Colonic mucosa (tissue), 4 donors: ENCODE measurements around the gene TMPRSS3. TPM values are rescaled to one million over a fixed set of nuclear protein-coding genes. Genes with fewer than 3 reads are reported as not detected.
A peak's percentile ranks its signal among the peaks of the same experiment; 100 is the strongest.

Experiments
- DNase-seq: peaks from one replicate; pipeline ENCODE4 v3.0.0-alpha.2; 2020
- H3K27ac ChIP-seq: fragments of 200-600 bp; one replicate; pipeline ENCODE4 v1.8.0; 2021
- H3K27me3 ChIP-seq: fragments of 200-600 bp; one replicate; pipeline ENCODE4 v1.8.0; 2021
- H3K36me3 ChIP-seq: fragments of 200-600 bp; one replicate; pipeline ENCODE4 v1.8.0; 2021
- H3K4me1 ChIP-seq: fragments of 200-600 bp; one replicate; pipeline ENCODE4 v1.8.0; 2021; ENCODE audit warnings: mild to moderate bottlenecking
- H3K4me3 ChIP-seq: fragments of 200-600 bp; one replicate; pipeline ENCODE4 v1.8.0; 2021
- H3K9ac ChIP-seq, 2 donors: one replicate each; pipeline ENCODE4 v1.7.0; 2013; ENCODE audit warnings: control low read depth in 2 of 2, low read depth in 2 of 2, low read length in 2 of 2
- H3K9me3 ChIP-seq: fragments of 200-600 bp; one replicate; pipeline ENCODE4 v1.8.0; 2021
- intact Hi-C: fragments of 100-400 bp; cut with DNase I; formaldehyde crosslinking; loops from one replicate; pipeline ENCODE4 v1.14.1; 2022
- total RNA-seq, 2 donors: library from RNA; stranded (reverse); fragmentation: NEBNext Ultra II Directional in 1 of 2; extraction: Animal tissue kit (Norgen Biotek cat#: 25700) in 1 of 2; gene quantifications; one replicate each; pipeline ENCODE4 v1.2.1, GENCODE V29; 2021
- TF ChIP-seq, protein P1 (sequence below): fragments of 200-600 bp; IDR thresholded peaks from one replicate; pipeline ENCODE4 v1.8.0; 2022; ENCODE audit warnings: antibody characterized with exemption, mild to moderate bottlenecking
- donor health status: healthy.
- donor health status: DM: no; HTN: no; CAD: no.
- donor health status: DM: no; HTN: no; CAD: no.

The TMPRSS3 gene
- total RNA-seq, 2 donors from 2014 or later: 0.82 to 1.2 TPM

DNA sequence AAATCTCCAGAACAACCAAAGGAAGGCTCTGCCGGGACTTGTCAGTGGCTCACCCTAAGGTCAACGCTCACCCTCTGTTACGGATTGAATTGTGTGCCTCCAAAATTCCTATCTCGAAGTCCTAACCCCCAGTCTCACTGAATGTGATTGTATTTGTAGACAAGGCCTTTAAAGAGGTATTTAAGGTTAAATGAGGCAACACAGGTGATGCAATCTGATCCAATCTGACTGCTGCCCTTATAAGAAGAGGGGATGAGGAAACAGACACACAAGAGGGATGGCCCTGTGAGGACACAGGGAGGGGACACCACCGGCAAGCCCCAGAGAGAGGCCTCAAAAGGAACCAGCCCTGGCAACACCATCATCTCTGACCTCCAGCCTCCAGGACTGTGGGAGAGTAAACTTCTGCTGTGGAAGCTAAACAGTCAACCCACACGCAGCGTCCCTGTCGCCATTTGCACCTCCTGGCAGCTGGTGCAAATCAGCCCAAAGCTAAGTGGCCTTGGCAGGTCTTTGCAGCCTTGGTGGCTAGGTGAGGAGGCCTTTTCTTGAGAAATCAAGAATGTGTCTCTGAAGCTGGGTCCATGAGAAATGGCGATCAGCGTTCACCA lies 32.1 kb upstream of the TMPRSS3 start:
- intact Hi-C loops: no loop called here
- Histone ChIP-seq H3K4me3 (no peak overlapping the region), H3K27ac (no peak overlapping the region), H3K9me3 (peaks cover 3% of the 10 kb centered on the region), H3K36me3 (no peaks in the 10 kb centered on the region), H3K27me3 (no peaks in the 10 kb centered on the region), H3K9ac (no peak overlapping the region), H3K4me1 (no peaks in the 10 kb centered on the region)
- TF ChIP-seq, protein P1, sequence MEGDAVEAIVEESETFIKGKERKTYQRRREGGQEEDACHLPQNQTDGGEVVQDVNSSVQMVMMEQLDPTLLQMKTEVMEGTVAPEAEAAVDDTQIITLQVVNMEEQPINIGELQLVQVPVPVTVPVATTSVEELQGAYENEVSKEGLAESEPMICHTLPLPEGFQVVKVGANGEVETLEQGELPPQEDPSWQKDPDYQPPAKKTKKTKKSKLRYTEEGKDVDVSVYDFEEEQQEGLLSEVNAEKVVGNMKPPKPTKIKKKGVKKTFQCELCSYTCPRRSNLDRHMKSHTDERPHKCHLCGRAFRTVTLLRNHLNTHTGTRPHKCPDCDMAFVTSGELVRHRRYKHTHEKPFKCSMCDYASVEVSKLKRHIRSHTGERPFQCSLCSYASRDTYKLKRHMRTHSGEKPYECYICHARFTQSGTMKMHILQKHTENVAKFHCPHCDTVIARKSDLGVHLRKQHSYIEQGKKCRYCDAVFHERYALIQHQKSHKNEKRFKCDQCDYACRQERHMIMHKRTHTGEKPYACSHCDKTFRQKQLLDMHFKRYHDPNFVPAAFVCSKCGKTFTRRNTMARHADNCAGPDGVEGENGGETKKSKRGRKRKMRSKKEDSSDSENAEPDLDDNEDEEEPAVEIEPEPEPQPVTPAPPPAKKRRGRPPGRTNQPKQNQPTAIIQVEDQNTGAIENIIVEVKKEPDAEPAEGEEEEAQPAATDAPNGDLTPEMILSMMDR: no peak
- no peak for DNase-seq

DNA sequence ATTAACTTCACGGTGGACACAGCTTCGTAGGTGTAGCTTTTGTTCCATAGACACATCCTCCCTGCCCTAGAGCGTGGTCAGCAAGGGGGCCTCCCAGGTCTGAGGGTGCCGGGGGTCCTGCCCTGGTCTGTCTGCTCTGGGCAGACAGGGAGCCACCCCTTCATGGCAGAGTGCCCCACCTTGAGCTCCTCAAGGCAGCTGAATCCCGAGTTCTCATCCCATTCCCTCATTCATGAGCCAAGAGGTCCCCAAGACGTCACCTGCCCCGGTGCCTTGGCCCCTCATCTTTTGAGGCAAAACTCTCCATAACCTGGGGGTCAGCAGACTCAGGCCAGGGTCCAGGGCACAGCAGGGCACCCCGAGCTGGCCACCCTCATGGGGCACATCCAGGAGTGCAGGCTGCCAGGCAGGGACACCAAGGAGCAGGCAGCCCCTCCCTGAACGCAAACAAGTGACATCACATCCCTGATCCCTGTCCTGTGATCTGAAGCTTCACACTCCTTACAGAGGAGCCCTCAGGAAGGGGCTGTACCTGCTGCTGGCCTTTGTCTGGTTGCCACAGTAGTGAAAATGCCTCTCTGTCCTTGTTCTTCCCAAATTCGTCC lies 31.1 kb upstream of the TMPRSS3 start:
- H3K27me3 ChIP-seq: no peaks in the 10 kb centered on the region
- intact Hi-C loops: no loop called here
- peaks cover under 1% of the 10 kb centered on the region for H3K9me3 ChIP-seq
- no peak overlapping the region for H3K27ac ChIP-seq
- H3K9ac ChIP-seq: no peak overlapping the region
- TF ChIP-seq, protein P1: no peak
- no peak overlapping the region for H3K4me3 ChIP-seq
- DNase-seq: peak; percentile 45
- no peaks in the 10 kb centered on the region for H3K4me1 ChIP-seq
- H3K36me3 ChIP-seq: no peaks in the 10 kb centered on the region

DNA sequence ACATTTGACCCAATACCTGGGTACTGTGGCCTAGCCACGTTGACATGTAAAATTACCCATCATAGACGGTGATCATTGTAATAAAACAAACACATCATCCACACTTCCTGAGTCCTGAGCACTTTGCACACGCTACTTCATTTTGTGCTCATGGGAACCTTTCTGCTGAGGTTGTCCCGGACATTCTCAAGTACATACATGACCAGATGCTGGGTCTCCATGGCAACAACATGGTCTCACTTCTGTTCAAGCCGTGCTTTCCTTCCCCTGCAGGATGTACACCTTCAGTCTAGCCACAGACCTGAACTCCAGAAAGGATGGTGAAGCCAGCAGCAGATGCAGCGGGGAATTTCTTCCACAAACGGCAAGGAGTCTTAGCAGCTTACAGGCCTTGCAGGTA lies 30.6 kb upstream of the TMPRSS3 start:
- H3K27me3 ChIP-seq: no peaks in the 10 kb centered on the region
- TF ChIP-seq, protein P1: no peak
- no peak overlapping the region for H3K4me3 ChIP-seq

DNA sequence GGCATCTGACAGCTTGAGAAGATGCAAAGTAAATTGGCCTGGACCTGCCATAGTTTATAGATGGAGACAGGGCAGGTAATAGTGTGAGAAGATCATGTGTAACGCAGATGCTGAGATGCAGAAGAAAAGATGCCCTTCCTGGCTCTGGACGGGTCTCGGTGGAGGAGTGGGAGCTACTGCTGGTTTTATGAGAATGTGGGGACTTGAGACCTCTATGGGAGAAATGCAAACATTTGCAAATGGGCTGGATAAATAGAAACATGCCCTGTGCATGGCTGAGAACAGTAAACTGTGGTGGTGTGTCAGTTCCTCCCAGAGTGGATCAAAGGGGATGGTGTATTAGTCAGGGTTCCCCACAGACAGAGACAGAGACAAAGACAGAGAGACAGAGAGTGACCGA lies 29.7 kb upstream of the TMPRSS3 start:
- no peaks in the 10 kb centered on the region for H3K4me1 ChIP-seq
- H3K36me3 ChIP-seq: no peaks in the 10 kb centered on the region
- DNase-seq: no peak
- intact Hi-C loops: no loop called here
- H3K27me3 ChIP-seq: no peaks in the 10 kb centered on the region
- H3K9me3 ChIP-seq: no peaks in the 10 kb centered on the region
- no peak overlapping the region for H3K9ac ChIP-seq
- no peak overlapping the region for H3K27ac ChIP-seq
- no peak overlapping the region for H3K4me3 ChIP-seq
- TF ChIP-seq, protein P1: no peak

More for the DNA sequence above, 30.6 kb upstream of the TMPRSS3 start:
- Histone ChIP-seq H3K36me3 (no peaks in the 10 kb centered on the region), H3K4me1 (no peaks in the 10 kb centered on the region), H3K9me3 (no peaks in the 10 kb centered on the region), H3K27ac (no peak overlapping the region), H3K9ac (no peak overlapping the region)
- intact Hi-C loops: no loop called here
- DNase-seq: no peak

DNA sequence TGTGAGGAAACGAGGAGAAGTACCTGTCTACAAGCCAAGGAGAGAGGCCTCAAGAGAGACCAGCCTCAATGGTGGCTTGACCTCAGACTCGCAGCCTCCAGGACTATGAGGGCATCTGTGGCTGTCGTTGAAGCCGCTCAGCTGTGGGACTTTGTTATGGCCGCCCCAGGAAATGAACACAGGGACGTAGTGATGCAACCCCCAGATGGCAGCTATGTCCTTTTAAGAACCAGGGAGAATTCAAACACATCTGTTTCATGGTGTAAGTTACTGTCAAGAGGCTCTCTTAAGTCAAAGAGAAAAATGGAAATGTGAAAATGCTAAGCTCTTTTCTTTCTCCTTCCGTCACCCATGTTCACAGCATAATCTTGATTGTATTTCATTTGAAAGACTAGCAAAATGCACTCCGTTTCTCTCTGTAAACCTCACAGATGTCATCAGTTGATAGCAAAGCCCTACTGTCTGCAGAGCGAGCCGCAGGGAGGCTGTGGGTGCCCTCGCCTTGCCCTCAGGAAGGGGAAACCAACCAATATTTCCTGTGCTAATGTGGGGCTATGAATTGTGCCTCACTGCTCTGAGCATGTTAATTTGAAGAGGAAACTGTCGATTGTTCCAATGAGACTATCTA lies 29.2 kb upstream of the TMPRSS3 start:
- Histone ChIP-seq H3K9ac (no peak overlapping the region), H3K27ac (peak overlapping the region; percentile 25), H3K9me3 (no peaks in the 10 kb centered on the region), H3K4me3 (no peak overlapping the region), H3K4me1 (no peaks in the 10 kb centered on the region), H3K27me3 (no peaks in the 10 kb centered on the region), H3K36me3 (no peaks in the 10 kb centered on the region)
- TF ChIP-seq, protein P1: no peak
- intact Hi-C loops: no loop called here
- no peak for DNase-seq
